ENCODE results near the gene SOSTDC1. TPM values are rescaled to one million over a fixed set of nuclear protein-coding genes. Genes with fewer than 3 reads are reported as not detected.

SOSTDC1 gene
- total RNA-seq, 1 experiment from 2014 or later = not detected

DNA sequence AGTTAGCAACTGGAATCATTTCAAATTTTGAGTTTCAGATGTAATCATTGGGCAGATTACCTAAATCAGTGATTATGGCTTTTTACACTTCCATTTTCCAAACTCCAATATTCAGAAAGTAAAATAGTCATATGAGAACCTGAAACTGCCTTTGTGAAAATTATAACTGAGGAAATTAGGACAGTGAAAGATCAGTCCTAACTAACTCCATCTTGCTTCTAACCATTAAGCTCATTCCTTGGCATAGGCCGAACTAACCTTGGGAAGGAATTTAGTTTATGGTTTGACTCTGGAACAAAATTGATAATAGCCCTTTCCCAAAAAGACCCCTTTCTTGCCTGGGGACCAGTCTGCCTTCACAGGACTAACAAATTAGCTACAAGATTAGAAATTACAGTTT is 46.4 kb downstream of the SOSTDC1 start:
- Histone ChIP-seq H3K36me3 (replicated peaks; ENCODE audit: control insufficient read depth, insufficient read depth, low read length) (no peaks in the 10 kb centered on the region), H3K27me3 (ENCODE audit: control insufficient read depth, insufficient read depth, low read length) (peaks cover 7% of the 10 kb centered on the region; the same call in 1 of the 2 replicates), H3K4me3 (ENCODE audit: insufficient read depth, low read depth, low read length) (no peak overlapping the region)
- no peak for DNase-seq

DNA sequence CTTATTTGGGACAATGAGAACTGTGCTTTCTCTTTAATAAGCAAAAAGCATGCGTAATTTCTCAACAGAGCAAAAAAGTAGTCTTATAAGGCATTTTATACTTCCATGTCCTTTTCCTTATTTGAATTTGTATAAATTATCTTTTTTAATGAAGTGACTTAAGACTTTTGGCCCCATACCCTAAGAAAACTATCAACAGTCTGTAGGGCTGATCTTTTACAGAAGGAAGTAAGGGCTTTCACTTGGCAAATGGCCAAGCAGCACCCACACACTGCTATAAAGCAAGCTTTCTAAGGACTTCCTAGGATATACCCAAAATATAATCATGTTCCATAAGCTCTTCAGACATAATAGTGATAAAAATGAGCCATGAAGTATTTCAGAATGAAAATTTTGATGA is 47.6 kb downstream of the SOSTDC1 start:
- no peak for DNase-seq
- Histone ChIP-seq H3K36me3 (replicated peaks; ENCODE audit: control insufficient read depth, insufficient read depth, low read length) (no peaks in the 10 kb centered on the region), H3K4me3 (ENCODE audit: insufficient read depth, low read depth, low read length) (no peak overlapping the region), H3K27me3 (ENCODE audit: control insufficient read depth, insufficient read depth, low read length) (peaks cover 7% of the 10 kb centered on the region; the same call in 1 of the 2 replicates)

DNA sequence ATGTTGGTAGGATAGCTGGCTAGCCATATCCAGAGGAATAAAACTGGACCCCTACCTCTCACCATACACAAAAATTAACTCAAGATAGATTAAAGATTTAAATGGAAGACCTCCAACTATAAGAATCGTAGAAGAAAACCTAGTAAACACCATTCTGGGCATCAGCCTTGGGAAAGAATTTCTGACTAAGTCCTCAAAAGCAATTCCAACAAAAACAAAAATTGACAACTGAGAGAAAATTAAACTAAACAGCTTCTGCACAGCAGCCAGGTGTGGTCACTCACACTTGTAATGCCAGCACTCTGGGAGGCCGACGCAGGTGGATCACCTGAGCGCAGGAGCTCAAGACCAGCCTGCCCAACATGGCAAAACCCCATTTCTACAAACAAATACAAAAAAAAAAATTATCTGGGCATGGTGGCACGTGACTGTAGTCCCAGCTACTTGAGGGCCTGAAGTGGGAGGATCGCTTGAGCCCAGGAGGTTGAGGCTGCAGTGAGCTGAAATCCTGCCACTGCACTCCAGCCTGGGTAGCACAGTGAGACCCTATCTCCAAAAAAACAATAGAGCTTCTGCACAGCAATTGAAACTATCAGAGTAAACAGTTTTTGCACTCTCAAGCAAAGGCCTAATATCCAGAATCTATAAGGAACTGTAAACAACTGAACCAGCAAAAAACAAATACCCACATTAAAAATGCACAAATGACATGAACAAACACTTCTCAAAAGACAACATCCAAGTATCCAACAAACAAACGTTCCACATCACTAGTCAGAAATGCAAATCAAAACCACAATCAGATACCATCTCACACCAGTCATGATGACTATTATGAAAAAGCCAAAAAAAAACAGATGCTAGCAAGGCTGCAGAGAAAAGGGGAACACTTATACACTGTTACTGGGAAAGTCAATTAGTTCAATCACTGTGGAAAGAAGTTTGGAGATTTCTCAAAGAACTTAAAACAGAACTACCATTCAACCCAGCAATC is 49.0 kb downstream of the SOSTDC1 start:
- Histone ChIP-seq H3K27me3 (ENCODE audit: control insufficient read depth, insufficient read depth, low read length) (peaks cover 7% of the 10 kb centered on the region; the same call in 1 of the 2 replicates), H3K36me3 (replicated peaks; ENCODE audit: control insufficient read depth, insufficient read depth, low read length) (no peaks in the 10 kb centered on the region), H3K4me3 (ENCODE audit: insufficient read depth, low read depth, low read length) (no peak overlapping the region)
- no peak for DNase-seq

DNA sequence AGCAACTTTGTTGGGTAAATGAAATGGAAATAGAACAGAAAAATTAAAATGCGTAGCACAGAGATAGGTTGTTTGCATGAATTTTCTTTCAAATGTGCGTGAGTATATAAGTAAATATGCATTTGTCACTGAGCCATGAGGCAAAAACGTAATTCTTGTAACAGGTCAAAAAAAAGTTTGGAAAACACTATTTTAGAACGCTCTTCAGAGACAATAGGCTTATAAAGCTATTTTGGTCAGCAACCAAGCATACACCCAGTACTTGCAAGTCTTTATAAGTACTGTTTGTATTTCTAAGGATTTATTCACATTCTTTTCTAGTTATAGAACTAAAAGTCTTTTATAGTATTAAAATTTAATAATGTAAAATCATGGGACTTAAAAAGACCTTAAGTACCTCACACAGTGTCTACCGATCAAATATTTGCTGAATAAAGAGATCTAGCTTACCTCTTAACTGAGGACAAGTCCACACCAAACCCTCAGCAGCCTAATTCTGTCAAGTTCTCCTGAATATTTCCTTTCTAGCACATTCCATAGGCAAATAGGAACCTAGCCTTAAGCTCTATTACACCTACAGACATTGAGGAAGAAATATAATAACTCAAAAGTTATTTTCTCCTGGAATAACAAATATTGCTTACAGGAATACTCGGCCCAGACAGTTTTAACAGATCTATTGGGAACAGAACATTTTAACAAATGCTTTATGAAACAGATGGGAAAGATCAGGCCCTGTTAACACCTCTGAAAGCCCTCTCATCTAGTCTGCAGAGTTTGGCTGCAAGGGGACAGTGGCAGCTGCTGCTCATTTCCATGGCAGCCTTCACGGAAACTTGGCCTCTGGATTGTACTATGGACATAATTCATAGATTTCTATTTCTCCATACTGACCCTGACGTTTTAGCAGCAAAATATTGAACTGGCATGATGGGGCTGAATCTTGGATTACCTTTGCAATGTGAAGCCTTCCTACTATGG is 53.0 kb downstream of the SOSTDC1 start:
- Histone ChIP-seq H3K27me3 (ENCODE audit: control insufficient read depth, insufficient read depth, low read length) (no peaks in the 10 kb centered on the region), H3K36me3 (replicated peaks; ENCODE audit: control insufficient read depth, insufficient read depth, low read length) (no peaks in the 10 kb centered on the region), H3K4me3 (ENCODE audit: insufficient read depth, low read depth, low read length) (no peak overlapping the region)
- DNase-seq = no peak

Other genes with a start within 250 kb of the SOSTDC1 start
- 0.30 and 0.45 TPM in 2 replicates for gene CRPPA, start 44.2 kb downstream of the SOSTDC1 start, total RNA-seq (2014; rRNA removed; shearing (Covaris generic))
- not detected in 2 replicates for gene LRRC72, start 61.1 kb upstream of the SOSTDC1 start, total RNA-seq (2014; rRNA removed; shearing (Covaris generic))
- gene ANKMY2, start 180.0 kb upstream of the SOSTDC1 start, total RNA-seq (2014; rRNA removed; shearing (Covaris generic)) = 13.6 and 16.8 TPM in 2 replicates
- gene BZW2, start 180.4 kb upstream of the SOSTDC1 start, total RNA-seq (2014; rRNA removed; shearing (Covaris generic)) = 99.0 and 99.3 TPM in 2 replicates